Endothelial cell of umbilical vein (primary cell): ENCODE results near the gene ATP5PO. TPM values are rescaled to one million over a fixed set of nuclear protein-coding genes. Genes with fewer than 3 reads are reported as not detected.

ENCODE experiments used
- BruUV-seq: library from RNA; stranded (reverse); fragments of 400-500 nt; replicated peaks from 2 replicates; lab custom pipeline; 2021; lab: Mats Ljungman, UMichigan
- CTCF ChIA-PET: fragments of 300-600, 350-600 bp; sonication (Branson Sonifier 250); formaldehyde crosslinking; loops from one replicate; lab custom pipeline; 2021; ENCODE audit warnings: antibody characterized with exemption, inconsistent platforms; lab: Charles Lee
- POLR2A ChIA-PET: fragments of 300-600, 350-600 bp; sonication (Branson Sonifier 250); formaldehyde crosslinking; loops from one replicate; lab custom pipeline; 2021; ENCODE audit warnings: antibody characterized with exemption, inconsistent platforms; lab: Charles Lee
- DNase-seq: peaks from one replicate; pipeline ENCODE4 v3.0.0-alpha.2; 2011; ENCODE audit warnings: low read depth, low spot score
- FAIRE-seq: peaks from 2 replicates; lab custom pipeline; 2011; peaks lifted over from hg19 to GRCh38; lab: Jason Lieb, UNC
- H2AFZ ChIP-seq: 2 replicates; pipeline ENCODE4 v1.6.0; 2012; ENCODE audit warnings: low read depth, low read length, control low read depth, inconsistent platforms
- H3K27ac ChIP-seq: 2 replicates; pipeline ENCODE4 v1.5.1; 2011; ENCODE audit warnings: low read depth, mild to moderate bottlenecking, control low read depth, low read length, moderate library complexity; ENCODE audit not compliant: insufficient read depth
- H3K27me3 ChIP-seq, 2 experiments: 2 replicates each; pipeline versions ENCODE4 v1.6.0 to v1.6.1; 2011; ENCODE audit warnings: low read length in 2 of 2, mixed read lengths in 1 of 2; ENCODE audit not compliant: control insufficient read depth in 2 of 2, insufficient read depth in 2 of 2
- H3K36me3 ChIP-seq, 2 experiments: 2 replicates in 1 of 2; 3 replicates in 1 of 2; pipeline ENCODE4 v1.5.1; 2011; ENCODE audit warnings: low read length in 2 of 2, mild to moderate bottlenecking in 1 of 2, moderate library complexity in 1 of 2; ENCODE audit not compliant: control insufficient read depth in 2 of 2, insufficient read depth in 2 of 2; ENCODE audit errors: extremely low read depth in 1 of 2
- H3K4me1 ChIP-seq: 3 replicates; pipeline ENCODE4 v1.5.1; 2011; ENCODE audit warnings: mild to moderate bottlenecking, low read length; ENCODE audit not compliant: control insufficient read depth, insufficient read depth; ENCODE audit errors: extremely low read depth
- H3K4me2 ChIP-seq: 2 replicates; pipeline ENCODE4 v1.6.1; 2011; ENCODE audit warnings: low read length, control low read depth, mixed read lengths; ENCODE audit not compliant: insufficient read depth
- H3K4me3 ChIP-seq, 3 experiments: fragments of 200-600 bp in 1 of 3; sonication (generic), shearing (Covaris generic) in 1 of 3; replicated peaks in 1 of 3; 2 replicates each; pipeline ENCODE4 v1.5.1; 2011 to 2016; ENCODE audit warnings: control low read depth in 3 of 3, low read length in 3 of 3, mild to moderate bottlenecking in 2 of 3, inconsistent platforms in 1 of 3, low read depth in 1 of 3, moderate library complexity in 1 of 3; ENCODE audit not compliant: insufficient read depth in 1 of 3
- H3K79me2 ChIP-seq: 2 replicates; pipeline ENCODE4 v1.6.0; 2012; ENCODE audit warnings: low read length, inconsistent platforms; ENCODE audit not compliant: control insufficient read depth, insufficient read depth
- H3K9ac ChIP-seq: replicated peaks from 2 replicates; pipeline ENCODE3; 2011; ENCODE audit warnings: low read length, control low read depth; ENCODE audit not compliant: insufficient read depth; ENCODE audit errors: extremely low read depth
- H3K9me1 ChIP-seq: replicated peaks from 3 replicates; pipeline ENCODE4 v1.6.0; 2011; ENCODE audit warnings: mild to moderate bottlenecking, low read length; ENCODE audit not compliant: control insufficient read depth, insufficient read depth; ENCODE audit errors: extremely low read depth
- H3K9me3 ChIP-seq: replicated peaks from 2 replicates; pipeline ENCODE4 v1.5.1; 2012; ENCODE audit warnings: low read length, inconsistent platforms; ENCODE audit not compliant: control insufficient read depth, insufficient read depth
- H4K20me1 ChIP-seq: replicated peaks from 2 replicates; pipeline ENCODE3; 2011; ENCODE audit warnings: mild to moderate bottlenecking, low read length; ENCODE audit not compliant: control insufficient read depth, insufficient read depth; ENCODE audit errors: extremely low read depth
- CTCF ChIP-seq, 2 donors: IDR thresholded peaks; 1 replicate in 1 of 2; 2 replicates in 1 of 2; pipeline ENCODE4 v1.5.1; 2011; ENCODE audit warnings: low read length in 2 of 2, mild to moderate bottlenecking in 2 of 2, moderate library complexity in 2 of 2, control low read depth in 1 of 2, inconsistent platforms in 1 of 2, low read depth in 1 of 2; ENCODE audit not compliant: insufficient read depth in 1 of 2; ENCODE audit errors: extremely low read depth in 1 of 2
- EZH2 ChIP-seq: IDR thresholded peaks from 2 replicates; pipeline ENCODE4 v1.6.1; 2012; ENCODE audit warnings: borderline replicate concordance, low read depth, mild to moderate bottlenecking, moderate library complexity, low read length, inconsistent platforms; ENCODE audit not compliant: severe bottlenecking
- FOS ChIP-seq: IDR thresholded peaks from 2 replicates; pipeline ENCODE4 v1.6.1; 2011; ENCODE audit warnings: mild to moderate bottlenecking, low read length, moderate library complexity, borderline replicate concordance; ENCODE audit not compliant: insufficient read depth
- GATA2 ChIP-seq: IDR thresholded peaks from 2 replicates; pipeline ENCODE4 v1.7.0; 2011; ENCODE audit warnings: low read depth, mild to moderate bottlenecking, moderate library complexity, mixed read lengths, low read length; ENCODE audit not compliant: insufficient read length, insufficient read depth
- JUN ChIP-seq: IDR thresholded peaks from 2 replicates; pipeline ENCODE4 v1.6.1; 2011; ENCODE audit warnings: borderline replicate concordance, low read depth; ENCODE audit not compliant: insufficient read length, insufficient read depth
- MAX ChIP-seq: IDR thresholded peaks from 2 replicates; pipeline ENCODE4 v1.6.1; 2011; ENCODE audit not compliant: insufficient read depth, insufficient read length
- MYC ChIP-seq: IDR thresholded peaks from one replicate; pipeline ENCODE4 v1.6.1; 2011; ENCODE audit warnings: mild to moderate bottlenecking, low read depth, low read length
- POLR2A ChIP-seq: IDR thresholded peaks from 2 replicates; pipeline ENCODE4 v1.6.1; 2012; ENCODE audit warnings: low read depth, mild to moderate bottlenecking, control low read depth, low read length
- POLR2AphosphoS5 ChIP-seq: IDR thresholded peaks from 2 replicates; pipeline ENCODE4 v1.6.1; 2012; ENCODE audit warnings: low read depth, mild to moderate bottlenecking, control low read depth, low read length, moderate library complexity; ENCODE audit not compliant: insufficient read depth
- dilution Hi-C: fragments of 300-500 bp; cut with MboI; formaldehyde crosslinking; loops from one replicate; pipeline ENCODE4 v1.15.0; 2019; ENCODE audit warnings: low sequenced_read_pairs; ENCODE audit not compliant: extremely low pct_ligation_motif_present
- intact Hi-C: fragments of 100-400 bp; cut with micrococcal nuclease; formaldehyde crosslinking; loops from one replicate; pipeline ENCODE4 v1.10.0; 2022
- polyA plus RNA-seq, 4 experiments: library from polyadenylated mRNA; depleted of rRNA in 3 of 4; stranded (reverse) in 3 of 4; unstranded in 1 of 4; fragments of >200 nt; gene quantifications; 2 replicates each; pipeline versions ENCODE4 v1.2.1 to v1.2.3, GENCODE V29; 2011 to 2012; ENCODE audit warnings: missing spikeins in 1 of 4
- total RNA-seq: library from RNA; stranded (reverse); gene quantifications from 2 replicates; pipeline ENCODE4 v1.2.3, GENCODE V29; 2021

The ATP5PO gene
- total and polyA plus RNA-seq, 2 donors (not counting 3 experiments of a cell fraction or from before 2014, with no cell fraction given): 187 to 207 TPM

- POLR2A ChIA-PET: no interaction called here
Observed at GRCh38 chr21:33963848-33964555, 48.4 kb upstream of the ATP5PO start.

More at GRCh38 chr21:33963848-33964555, 48.4 kb upstream of the ATP5PO start:
- BruUV-seq: no TSS peak
- no peaks in the 10 kb centered on the region for H3K79me2 ChIP-seq
- peaks cover 7% of the 10 kb centered on the region for H3K4me1 ChIP-seq
- no peak overlapping the region for H3K27ac ChIP-seq
- H4K20me1 ChIP-seq: no peaks in the 10 kb centered on the region
- H3K4me2 ChIP-seq: no peak overlapping the region
- peaks cover 2 to 6% of the 10 kb centered on the region in 2 experiments for H3K27me3 ChIP-seq
- intact Hi-C loops (no loop called here), dilution Hi-C loops (no loop called here)
- no peak overlapping the region for H3K4me3 ChIP-seq
- H3K9me1 ChIP-seq: no peaks in the 10 kb centered on the region
- CTCF ChIA-PET: interaction anchor here (1.1 kb wide), 2 partner anchors 238 to 338 kb away, joined by 3 to 4 read pairs; no protein-coding TSS in a partner anchor
- H2AFZ ChIP-seq: no peak overlapping the region
- no peaks in the 10 kb centered on the region for H3K9me3 ChIP-seq
- H3K9ac ChIP-seq: no peak overlapping the region
- DNase-seq: no peak
- TF ChIP-seq JUN (no peak), MAX (no peak), POLR2AphosphoS5 (no peak), GATA2 (no peak), CTCF (IDR thresholded peaks at IDR 0.05; ENCODE audit: extremely low read depth in 1 of 2, insufficient read depth in 1 of 2, low read depth in 1 of 2, low read length in 2 of 2) (no peak), POLR2A (no peak), MYC (no peak), FOS (no peak), EZH2 (no peak)
- no peaks in the 10 kb centered on the region for H3K36me3 ChIP-seq
- FAIRE-seq: no peak
